Fibroblast of lung (primary cell): ENCODE results near the gene MLIP. TPM values are rescaled to one million over a fixed set of nuclear protein-coding genes. Genes with fewer than 3 reads are reported as not detected.

Experiments used
- DNase-seq, 2 donors: peaks; one replicate each; pipeline versions ENCODE4 v3.0.0 to v3.0.0-alpha.2; 2010; ENCODE audit warnings: low read depth in 2 of 2
- H2AFZ ChIP-seq: 2 replicates; pipeline ENCODE4 v1.5.1; 2012; ENCODE audit warnings: low read length, control low read depth, inconsistent platforms
- H3K27ac ChIP-seq: 2 replicates; pipeline ENCODE4 v1.5.1; 2011; ENCODE audit warnings: low read length, control low read depth; ENCODE audit not compliant: insufficient read depth
- H3K27me3 ChIP-seq: 2 replicates; pipeline ENCODE4 v1.5.1; 2011; ENCODE audit warnings: mild to moderate bottlenecking, low read length; ENCODE audit not compliant: control insufficient read depth, insufficient read depth
- H3K36me3 ChIP-seq: 2 replicates; pipeline ENCODE4 v1.5.1; 2011; ENCODE audit warnings: low read length; ENCODE audit not compliant: control insufficient read depth, insufficient read depth
- H3K4me1 ChIP-seq: 2 replicates; pipeline ENCODE4 v1.5.1; 2011; ENCODE audit warnings: low read length; ENCODE audit not compliant: control insufficient read depth, insufficient read depth; ENCODE audit errors: extremely low read depth
- H3K4me2 ChIP-seq: 2 replicates; pipeline ENCODE4 v1.5.1; 2011; ENCODE audit warnings: low read length, control low read depth; ENCODE audit not compliant: insufficient read depth; ENCODE audit errors: extremely low read depth
- H3K4me3 ChIP-seq, 4 experiments: fragments of 200-600 bp in 1 of 4; sonication (generic) in 1 of 4; replicated peaks in 1 of 4; 2 replicates each; pipeline ENCODE4 v1.5.1; 2011 to 2016; ENCODE audit warnings: low read length in 4 of 4, low read depth in 3 of 4, mild to moderate bottlenecking in 3 of 4, control low read depth in 2 of 4, inconsistent platforms in 1 of 4, mixed read lengths in 1 of 4; ENCODE audit not compliant: insufficient read depth in 1 of 4; ENCODE audit errors: control extremely low read depth in 1 of 4
- H3K79me2 ChIP-seq: 2 replicates; pipeline ENCODE4 v1.5.1; 2012; ENCODE audit warnings: mild to moderate bottlenecking, low read length, inconsistent platforms; ENCODE audit not compliant: control insufficient read depth, insufficient read depth
- H3K9ac ChIP-seq: 2 replicates; pipeline ENCODE4 v1.5.1; 2011; ENCODE audit warnings: mild to moderate bottlenecking, low read length, control low read depth; ENCODE audit not compliant: insufficient read depth
- H3K9me3 ChIP-seq: 2 replicates; pipeline ENCODE4 v1.5.1; 2012; ENCODE audit warnings: low read depth, low read length; ENCODE audit not compliant: control insufficient read depth, insufficient read depth
- H4K20me1 ChIP-seq: 2 replicates; pipeline ENCODE4 v1.5.1; 2011; ENCODE audit warnings: low read length; ENCODE audit not compliant: control insufficient read depth, insufficient read depth; ENCODE audit errors: extremely low read depth
- EZH2 ChIP-seq: IDR thresholded peaks from 2 replicates; pipeline ENCODE4 v1.5.1; 2012; ENCODE audit warnings: low read length, control low read depth, mild to moderate bottlenecking; ENCODE audit errors: missing control alignments
- polyA minus RNA-seq: library from RNA; depleted of rRNA, polyadenylated mRNA; stranded (reverse); fragments of >200 nt; gene quantifications from 2 replicates; pipeline ENCODE4 v1.2.3, GENCODE V29; 2011; ENCODE audit warnings: low replicate concordance
- polyA plus RNA-seq, 2 donors: library from polyadenylated mRNA; depleted of rRNA in 1 of 2; stranded (reverse) in 1 of 2; unstranded in 1 of 2; fragments of >200 nt; gene quantifications; 2 replicates each; pipeline ENCODE4 v1.2.1, GENCODE V29; 2011 to 2012; ENCODE audit warnings: missing spikeins in 1 of 2
- total RNA-seq: library from RNA; depleted of rRNA; stranded (reverse); fragments of >200 nt; gene quantifications from 2 replicates; pipeline ENCODE4 v1.2.1, GENCODE V29; 2014
- TF ChIP-seq, protein P1 (sequence below), 2 donors: IDR thresholded peaks in 1 of 2; conservative IDR thresholded peaks in 1 of 2; 1 replicate in 1 of 2; 2 replicates in 1 of 2; pipeline ENCODE4 v1.5.1; 2011 to 2012; ENCODE audit warnings: low read length in 2 of 2, control low read depth in 1 of 2, inconsistent platforms in 1 of 2, low read depth in 1 of 2, mild to moderate bottlenecking in 1 of 2

Gene MLIP, protein sequence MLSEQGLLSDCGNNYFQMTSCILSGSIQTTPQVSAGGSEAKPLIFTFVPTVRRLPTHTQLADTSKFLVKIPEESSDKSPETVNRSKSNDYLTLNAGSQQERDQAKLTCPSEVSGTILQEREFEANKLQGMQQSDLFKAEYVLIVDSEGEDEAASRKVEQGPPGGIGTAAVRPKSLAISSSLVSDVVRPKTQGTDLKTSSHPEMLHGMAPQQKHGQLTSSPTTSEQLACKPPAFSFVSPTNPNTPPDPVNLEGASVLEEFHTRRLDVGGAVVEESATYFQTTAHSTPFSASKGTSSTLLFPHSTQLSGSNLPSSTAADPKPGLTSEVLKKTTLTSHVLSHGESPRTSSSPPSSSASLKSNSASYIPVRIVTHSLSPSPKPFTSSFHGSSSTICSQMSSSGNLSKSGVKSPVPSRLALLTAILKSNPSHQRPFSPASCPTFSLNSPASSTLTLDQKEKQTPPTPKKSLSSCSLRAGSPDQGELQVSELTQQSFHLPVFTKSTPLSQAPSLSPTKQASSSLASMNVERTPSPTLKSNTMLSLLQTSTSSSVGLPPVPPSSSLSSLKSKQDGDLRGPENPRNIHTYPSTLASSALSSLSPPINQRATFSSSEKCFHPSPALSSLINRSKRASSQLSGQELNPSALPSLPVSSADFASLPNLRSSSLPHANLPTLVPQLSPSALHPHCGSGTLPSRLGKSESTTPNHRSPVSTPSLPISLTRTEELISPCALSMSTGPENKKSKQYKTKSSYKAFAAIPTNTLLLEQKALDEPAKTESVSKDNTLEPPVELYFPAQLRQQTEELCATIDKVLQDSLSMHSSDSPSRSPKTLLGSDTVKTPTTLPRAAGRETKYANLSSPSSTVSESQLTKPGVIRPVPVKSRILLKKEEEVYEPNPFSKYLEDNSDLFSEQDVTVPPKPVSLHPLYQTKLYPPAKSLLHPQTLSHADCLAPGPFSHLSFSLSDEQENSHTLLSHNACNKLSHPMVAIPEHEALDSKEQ
- total RNA-seq, result not detected in 2 replicates
- polyA plus RNA-seq, result 0.07 and 0.10 TPM in 2 replicates
- polyA plus RNA-seq (2012), result not detected in 2 replicates
- polyA minus RNA-seq, result not detected in 2 replicates

DNA sequence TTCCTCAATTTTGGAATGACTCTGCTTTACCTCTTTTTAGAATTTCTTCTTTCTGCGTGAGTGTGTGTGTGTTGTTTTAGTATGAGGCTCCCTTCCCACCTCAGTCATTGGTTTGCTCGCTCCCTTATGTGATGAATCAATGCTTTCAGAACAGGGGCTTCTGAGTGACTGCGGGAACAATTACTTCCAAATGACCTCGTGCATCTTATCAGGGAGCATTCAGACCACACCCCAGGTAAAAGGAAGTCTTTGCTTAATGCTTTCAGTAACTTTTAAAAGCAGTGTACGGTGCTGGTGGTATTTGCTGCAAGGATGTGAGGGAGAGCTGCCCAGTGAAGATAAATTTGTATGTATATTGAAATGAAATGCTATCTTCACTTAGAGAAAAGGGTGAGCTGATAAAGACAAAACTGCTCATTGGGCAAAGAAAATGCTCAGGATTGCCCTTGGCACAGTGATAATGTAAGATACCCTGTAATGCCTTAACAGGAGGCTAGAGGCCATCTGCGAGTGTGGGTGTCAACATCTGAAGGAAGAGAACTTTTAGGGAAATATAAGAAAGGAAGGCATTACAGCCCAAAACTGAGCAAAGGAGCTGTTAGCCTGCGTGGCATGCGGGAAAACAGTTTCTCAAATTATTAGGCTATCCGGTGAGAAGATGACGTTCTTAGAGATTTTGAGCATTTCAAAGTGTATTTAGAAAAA lies at the start of gene MLIP:
Gene MLIP (plus strand): TSS at position 103 of the 705 bp plus-strand sequence. CDS start 37 bp downstream, at position 140.
- no peaks in the 10 kb centered on the region for H3K36me3 ChIP-seq
- no peaks in the 10 kb centered on the region for H4K20me1 ChIP-seq
- peaks cover 2% of the 10 kb centered on the region for H3K27me3 ChIP-seq
- H3K9ac ChIP-seq, result no peak within 1 kb of the TSS
- no peak for TF ChIP-seq EZH2
- TF ChIP-seq, protein P1, sequence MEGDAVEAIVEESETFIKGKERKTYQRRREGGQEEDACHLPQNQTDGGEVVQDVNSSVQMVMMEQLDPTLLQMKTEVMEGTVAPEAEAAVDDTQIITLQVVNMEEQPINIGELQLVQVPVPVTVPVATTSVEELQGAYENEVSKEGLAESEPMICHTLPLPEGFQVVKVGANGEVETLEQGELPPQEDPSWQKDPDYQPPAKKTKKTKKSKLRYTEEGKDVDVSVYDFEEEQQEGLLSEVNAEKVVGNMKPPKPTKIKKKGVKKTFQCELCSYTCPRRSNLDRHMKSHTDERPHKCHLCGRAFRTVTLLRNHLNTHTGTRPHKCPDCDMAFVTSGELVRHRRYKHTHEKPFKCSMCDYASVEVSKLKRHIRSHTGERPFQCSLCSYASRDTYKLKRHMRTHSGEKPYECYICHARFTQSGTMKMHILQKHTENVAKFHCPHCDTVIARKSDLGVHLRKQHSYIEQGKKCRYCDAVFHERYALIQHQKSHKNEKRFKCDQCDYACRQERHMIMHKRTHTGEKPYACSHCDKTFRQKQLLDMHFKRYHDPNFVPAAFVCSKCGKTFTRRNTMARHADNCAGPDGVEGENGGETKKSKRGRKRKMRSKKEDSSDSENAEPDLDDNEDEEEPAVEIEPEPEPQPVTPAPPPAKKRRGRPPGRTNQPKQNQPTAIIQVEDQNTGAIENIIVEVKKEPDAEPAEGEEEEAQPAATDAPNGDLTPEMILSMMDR (conservative IDR thresholded peaks at IDR 0.05 in 1 of 2, IDR thresholded peaks at IDR 0.05 in 1 of 2; ENCODE audit: low read depth in 1 of 2, low read length in 2 of 2), result no peak
- no peak within 1 kb of the TSS for H3K4me2 ChIP-seq
- H3K4me1 ChIP-seq, result no peaks in the 10 kb centered on the region
- H3K9me3 ChIP-seq, result no peaks in the 10 kb centered on the region
- H3K79me2 ChIP-seq, result no peaks in the 10 kb centered on the region
- no peak within 1 kb of the TSS for H3K27ac ChIP-seq
- DNase-seq, result no peak
- no peak within 1 kb of the TSS for H3K4me3 ChIP-seq
- H2AFZ ChIP-seq, result no peak within 1 kb of the TSS

DNA sequence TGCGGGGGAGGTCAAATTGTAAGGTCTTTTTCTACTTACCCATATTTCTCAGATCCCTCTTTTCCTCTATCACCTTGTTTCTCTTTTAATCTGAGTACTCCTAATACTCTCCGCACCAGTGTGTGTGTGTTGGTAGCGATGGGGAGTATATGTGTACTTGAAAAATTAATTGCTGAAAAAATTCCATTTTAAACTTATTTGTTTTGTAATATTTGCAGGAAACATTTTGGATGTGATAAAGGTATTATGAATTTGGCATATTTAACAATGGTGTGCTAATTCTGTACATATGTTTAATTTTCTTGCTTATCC lies 48.1 kb upstream of the MLIP start:
- Histone ChIP-seq H3K9me3 (no peaks in the 10 kb centered on the region), H3K79me2 (no peaks in the 10 kb centered on the region), H3K4me1 (no peaks in the 10 kb centered on the region), H3K9ac (no peak overlapping the region), H3K36me3 (no peaks in the 10 kb centered on the region), H3K4me2 (peak overlapping the region; percentile 68), H3K27ac (no peak overlapping the region), H3K27me3 (no peaks in the 10 kb centered on the region), H4K20me1 (no peaks in the 10 kb centered on the region), H2AFZ (no peak overlapping the region), H3K4me3 (no peak overlapping the region)
- DNase-seq, result no peak
- TF ChIP-seq, protein P1 (conservative IDR thresholded peaks at IDR 0.05 in 1 of 2, IDR thresholded peaks at IDR 0.05 in 1 of 2; ENCODE audit: low read depth in 1 of 2, low read length in 2 of 2), result no peak
- TF ChIP-seq EZH2, result no peak
